Kidney epithelial cell (primary cell): Measurements from ENCODE around the gene NEURL1B. TPM values are rescaled to one million over a fixed set of nuclear protein-coding genes. Genes with fewer than 3 reads are reported as not detected.

Experiments used
- DNase-seq: peaks from one replicate; pipeline ENCODE4 v3.0.0-alpha.2; 2010; ENCODE audit warnings: low read depth
- H3K27me3 ChIP-seq: 2 replicates; pipeline ENCODE4 v1.6.0; 2011; ENCODE audit warnings: low read length; ENCODE audit not compliant: control insufficient read depth, insufficient read depth
- H3K36me3 ChIP-seq: 2 replicates; pipeline ENCODE4 v1.5.1; 2011; ENCODE audit warnings: low read length; ENCODE audit not compliant: control insufficient read depth, insufficient read depth
- H3K4me3 ChIP-seq: 2 replicates; pipeline ENCODE4 v1.5.1; 2011; ENCODE audit warnings: low read depth, mild to moderate bottlenecking, control low read depth, low read length
- CTCF ChIP-seq: IDR thresholded peaks from 2 replicates; pipeline ENCODE4 v1.5.1; 2011; ENCODE audit warnings: mild to moderate bottlenecking, moderate library complexity, low read length, control low read depth, inconsistent platforms; ENCODE audit not compliant: insufficient read depth, poor library complexity, severe bottlenecking
- total RNA-seq: library from RNA; depleted of rRNA; stranded (reverse); fragments of >200 nt; gene quantifications from 2 replicates; pipeline ENCODE4 v1.2.3, GENCODE V29; 2015

Gene NEURL1B
- total RNA-seq, 1 donor from 2014 or later, result 5.1 TPM

DNA sequence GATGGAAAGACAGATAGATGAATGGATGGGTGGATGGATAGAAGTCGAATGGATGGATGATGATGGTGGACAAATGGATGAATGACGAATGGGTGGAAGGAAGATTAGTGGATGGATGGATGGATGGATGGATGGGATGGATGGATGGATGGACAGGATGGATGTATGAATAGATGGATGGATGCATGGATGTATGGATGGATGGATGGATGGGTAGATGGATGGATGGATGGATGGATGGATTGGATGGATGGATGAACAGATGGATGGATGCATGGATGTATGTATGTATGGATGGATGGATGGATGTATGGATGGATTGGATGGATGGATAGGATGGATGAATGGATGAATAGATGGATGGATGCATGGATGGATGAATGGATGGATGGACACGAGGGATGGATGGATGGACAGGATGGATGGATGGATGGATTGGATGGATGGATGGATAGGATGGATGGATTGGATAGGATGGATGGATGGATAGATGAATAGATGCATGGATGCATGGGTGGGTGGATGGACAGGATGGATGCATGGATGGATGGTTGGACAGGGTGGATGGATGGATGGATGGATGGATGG lies 77.6 kb downstream of the NEURL1B start:
- Histone ChIP-seq H3K27me3 (no peaks in the 10 kb centered on the region), H3K4me3 (no peak overlapping the region), H3K36me3 (no peaks in the 10 kb centered on the region)
- no peak for DNase-seq
- no peak for TF ChIP-seq CTCF

GRCh38 chr5:172719211-172719610 lies 78.1 kb downstream of the NEURL1B start:
- Histone ChIP-seq H3K27me3 (no peaks in the 10 kb centered on the region), H3K4me3 (no peak overlapping the region), H3K36me3 (no peaks in the 10 kb centered on the region)
- TF ChIP-seq CTCF, result no peak
- no peak for DNase-seq

DNA sequence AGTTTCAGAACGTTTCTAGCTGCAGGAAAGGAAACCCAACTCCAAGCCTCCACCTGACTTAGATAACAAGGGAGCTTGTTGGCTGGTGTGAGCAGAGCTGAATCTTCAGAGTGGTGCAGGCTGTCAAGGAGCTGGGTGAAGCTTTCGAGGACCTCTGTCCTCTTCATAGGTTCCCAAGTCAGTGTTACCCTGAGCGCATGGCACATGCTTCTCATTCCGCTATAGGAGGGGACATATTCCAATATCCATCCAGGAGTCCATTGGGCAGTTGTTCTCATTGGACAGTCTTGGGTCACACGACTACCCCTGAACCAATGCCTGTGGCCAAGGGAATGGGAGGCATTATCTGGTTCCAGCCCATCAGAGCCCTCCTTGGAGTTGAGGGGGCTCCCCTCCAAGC lies 79.6 kb downstream of the NEURL1B start:
- no peak for DNase-seq
- no peak for TF ChIP-seq CTCF
- no peak overlapping the region for H3K4me3 ChIP-seq
- no peaks in the 10 kb centered on the region for H3K27me3 ChIP-seq
- H3K36me3 ChIP-seq, result no peaks in the 10 kb centered on the region

GRCh38 chr5:172721455-172722326 lies 80.6 kb downstream of the NEURL1B start:
- TF ChIP-seq CTCF, result no peak
- no peak for DNase-seq
- H3K27me3 ChIP-seq, result no peaks in the 10 kb centered on the region
- no peak overlapping the region for H3K4me3 ChIP-seq
- no peaks in the 10 kb centered on the region for H3K36me3 ChIP-seq

DNA sequence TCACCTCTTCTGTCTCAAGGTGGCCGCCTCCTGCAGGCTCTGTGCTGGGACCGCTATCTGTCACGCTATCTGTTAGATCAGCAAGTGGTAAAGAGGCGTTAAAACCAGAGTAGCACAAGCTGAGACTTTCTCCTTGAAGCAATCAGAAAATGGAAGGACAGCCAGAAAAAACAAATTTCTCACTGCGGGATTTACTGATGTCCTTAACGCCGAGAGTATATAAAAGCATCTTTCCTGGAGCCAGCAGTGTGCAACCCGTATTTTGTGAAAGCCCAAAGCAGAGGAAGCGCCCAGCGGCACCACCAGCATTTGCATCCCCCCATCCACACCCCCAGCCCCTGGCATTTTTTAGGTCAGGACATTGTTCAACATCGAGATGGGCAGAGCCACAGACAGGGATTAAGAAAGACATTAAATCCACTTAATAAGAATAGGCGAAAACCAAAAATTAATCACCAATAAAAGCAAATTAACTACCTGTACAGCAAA lies 81.3 kb downstream of the NEURL1B start:
- Histone ChIP-seq H3K27me3 (no peaks in the 10 kb centered on the region), H3K36me3 (no peaks in the 10 kb centered on the region), H3K4me3 (no peak overlapping the region)
- no peak for TF ChIP-seq CTCF
- no peak for DNase-seq
